GM23338 (cell line): ENCODE measurements around the gene KAT6B. TPM values are rescaled to one million over a fixed set of nuclear protein-coding genes. Genes with fewer than 3 reads are reported as not detected.

ENCODE experiments used
- ATAC-seq: fragments of 200-7000 bp; cut with Tn5 transposase; 3 replicates; pipeline ENCODE4 v1.9.1; 2020
- DNase-seq: peaks from one replicate; pipeline ENCODE4 v3.0.0-alpha.2; 2015; ENCODE audit warnings: low spot score
- H2AFZ ChIP-seq: fragments of 200-600 bp; sonication (generic); 2 replicates; pipeline ENCODE4 v1.8.0; 2016; ENCODE audit warnings: antibody characterized with exemption, mild to moderate bottlenecking, moderate library complexity
- H3F3A ChIP-seq: fragments of 200-600 bp; sonication (generic); replicated peaks from 2 replicates; pipeline ENCODE4 v1.8.0; 2017; ENCODE audit warnings: antibody characterized with exemption, mixed run types, low read depth
- H3K27ac ChIP-seq: fragments of 200-600 bp; sonication (generic); 2 replicates; pipeline ENCODE4 v1.6.1; 2016; ENCODE audit warnings: low read depth
- H3K27me3 ChIP-seq: fragments of 200-600 bp; sonication (generic); 2 replicates; pipeline ENCODE4 v1.8.0; 2016; ENCODE audit warnings: mild to moderate bottlenecking, mixed run types, moderate library complexity; ENCODE audit not compliant: insufficient read depth
- H3K36me3 ChIP-seq: fragments of 200-600 bp; sonication (generic); 2 replicates; pipeline ENCODE4 v1.8.0; 2016; ENCODE audit warnings: mild to moderate bottlenecking; ENCODE audit not compliant: insufficient read depth
- H3K4me1 ChIP-seq: fragments of 200-600 bp; sonication (generic); 2 replicates; pipeline ENCODE4 v1.8.0; 2016; ENCODE audit warnings: mild to moderate bottlenecking, moderate library complexity; ENCODE audit not compliant: insufficient read depth
- H3K4me2 ChIP-seq: fragments of 200-600 bp; sonication (generic); 2 replicates; pipeline ENCODE4 v1.7.1; 2017; ENCODE audit warnings: mixed run types
- H3K4me3 ChIP-seq: fragments of 200-600 bp; sonication (generic); 2 replicates; pipeline ENCODE4 v1.6.1; 2016; ENCODE audit warnings: mixed run types
- H3K79me2 ChIP-seq: fragments of 200-600 bp; sonication (generic); replicated peaks from 2 replicates; pipeline ENCODE4 v1.8.0; 2017; ENCODE audit warnings: mild to moderate bottlenecking; ENCODE audit not compliant: insufficient read depth
- H3K9me2 ChIP-seq: fragments of 200-600 bp; sonication (generic); 2 replicates; pipeline ENCODE4 v1.8.0; 2017; ENCODE audit not compliant: insufficient read depth
- H4K20me1 ChIP-seq: fragments of 200-600 bp; sonication (generic); replicated peaks from 2 replicates; pipeline ENCODE4 v1.8.0; 2017; ENCODE audit warnings: mild to moderate bottlenecking; ENCODE audit not compliant: insufficient read depth
- H3K27ac Mint-ChIP-seq: 2 replicates; pipeline ENCODE4 v1.8.0; 2020; ENCODE audit warnings: inconsistent platforms, mild to moderate bottlenecking, moderate library complexity, mixed read lengths
- H3K27me3 Mint-ChIP-seq: 3 replicates; pipeline ENCODE4 v1.8.0; 2022; ENCODE audit warnings: low read depth, mild to moderate bottlenecking, moderate library complexity, mixed read lengths, inconsistent platforms; ENCODE audit not compliant: insufficient read depth, poor library complexity
- H3K36me3 Mint-ChIP-seq: 3 replicates; pipeline ENCODE4 v1.8.0; 2021; ENCODE audit warnings: low read depth, mild to moderate bottlenecking, inconsistent platforms, moderate library complexity, mixed read lengths
- H3K4me1 Mint-ChIP-seq: 3 replicates; pipeline ENCODE4 v1.8.0; 2020; ENCODE audit warnings: mild to moderate bottlenecking, inconsistent platforms, mixed read lengths
- H3K4me3 Mint-ChIP-seq: 3 replicates; pipeline ENCODE4 v1.8.0; 2021; ENCODE audit warnings: moderate library complexity, mild to moderate bottlenecking, inconsistent platforms, mixed read lengths
- H3K9me3 Mint-ChIP-seq: 3 replicates; pipeline ENCODE4 v1.8.0; 2020; ENCODE audit warnings: moderate library complexity, mild to moderate bottlenecking, inconsistent platforms, mixed read lengths
- CREB1 ChIP-seq: fragments of 250-450 bp; sonication (Bioruptor Pico); IDR thresholded peaks from 2 replicates; pipeline ENCODE4 v1.5.0; 2020; ENCODE audit warnings: low read depth, mild to moderate bottlenecking, moderate library complexity
- CTCF ChIP-seq, 2 experiments: fragments of 200-600 bp in 1 of 2; sonication (generic) in 1 of 2; conservative IDR thresholded peaks; 2 replicates each; pipeline versions ENCODE4 v1.5.1 to v1.6.1; 2016 to 2017; ENCODE audit warnings: antibody characterized with exemption in 2 of 2, low read depth in 2 of 2, mild to moderate bottlenecking in 2 of 2, moderate library complexity in 1 of 2
- ETS1 ChIP-seq: IDR thresholded peaks from 2 replicates; pipeline ENCODE4 v1.6.1; 2016; ENCODE audit warnings: antibody characterized with exemption
- EZH2 ChIP-seq: fragments of 200-600 bp; sonication (generic); IDR thresholded peaks from one replicate; pipeline ENCODE4 v1.8.0; 2017; ENCODE audit warnings: antibody characterized with exemption, mild to moderate bottlenecking, low read depth; ENCODE audit not compliant: unreplicated experiment
- EZH2phosphoT487 ChIP-seq: fragments of 200-600 bp; sonication (generic); IDR thresholded peaks from one replicate; pipeline ENCODE4 v1.8.1; 2018; ENCODE audit warnings: antibody characterized with exemption; ENCODE audit not compliant: unreplicated experiment
- JUNB ChIP-seq: IDR thresholded peaks from one replicate; pipeline ENCODE4 v1.6.1; 2016; ENCODE audit warnings: antibody characterized with exemption; ENCODE audit not compliant: unreplicated experiment
- NANOG ChIP-seq: IDR thresholded peaks from 2 replicates; pipeline ENCODE4 v1.6.1; 2016; ENCODE audit warnings: antibody characterized with exemption, borderline replicate concordance
- POLR2AphosphoS5 ChIP-seq: IDR thresholded peaks from 2 replicates; pipeline ENCODE4 v1.6.1; 2016; ENCODE audit warnings: antibody characterized with exemption, low read depth
- REST ChIP-seq: IDR thresholded peaks from one replicate; pipeline ENCODE4 v1.6.1; 2018; ENCODE audit warnings: antibody characterized with exemption; ENCODE audit not compliant: unreplicated experiment
- STAT1 ChIP-seq: IDR thresholded peaks from one replicate; pipeline ENCODE4 v1.6.1; 2016; ENCODE audit warnings: antibody characterized with exemption; ENCODE audit not compliant: unreplicated experiment
- ZNF114 ChIP-seq: fragments of 250-450 bp; sonication (Bioruptor Pico); IDR thresholded peaks from 2 replicates; pipeline ENCODE4 v1.5.0; 2020; ENCODE audit warnings: mild to moderate bottlenecking, moderate library complexity
- ZNF331 ChIP-seq: fragments of 250-450 bp; sonication (Bioruptor Pico); IDR thresholded peaks from 2 replicates; pipeline ENCODE4 v1.5.0; 2020; ENCODE audit warnings: low read depth, mild to moderate bottlenecking, moderate library complexity
- ZNF462 ChIP-seq: fragments of 250-450 bp; sonication (Bioruptor Pico); IDR thresholded peaks from 2 replicates; pipeline ENCODE4 v1.5.0; 2020; ENCODE audit warnings: mild to moderate bottlenecking, moderate library complexity
- polyA plus RNA-seq: library from polyadenylated mRNA; unstranded; fragments of >200 nt; fragmentation: Nextera tagmentation; extraction: Ambion mirVana; gene quantifications from 2 replicates; pipeline ENCODE4 v1.2.1, GENCODE V29; 2016
- total RNA-seq: library from RNA; depleted of rRNA; stranded (reverse); fragments of >200 nt; shearing (Covaris generic); gene quantifications from 2 replicates; pipeline ENCODE4 v1.2.3, GENCODE V29; 2014

KAT6B gene
- total and polyA plus RNA-seq, 2 experiments from 2014 or later: 21.3 to 31.4 TPM

- no peak overlapping the region for H3K27ac Mint-ChIP-seq
Measured at GRCh38 chr10:74925291-74925690, 98.9 kb downstream of the KAT6B start.

More at GRCh38 chr10:74925291-74925690, 98.9 kb downstream of the KAT6B start:
- no peaks in the 10 kb centered on the region for H3K36me3 ChIP-seq
- no peak overlapping the region for H3K4me3 ChIP-seq
- TF ChIP-seq NANOG (no peak), EZH2 (no peak), REST (no peak), ZNF331 (CRISPR knock-in tag) (no peak), STAT1 (no peak), JUNB (no peak), ZNF114 (CRISPR knock-in tag) (no peak), CTCF (conservative IDR thresholded peaks at IDR 0.05; ENCODE audit: low read depth in 2 of 2) (no peak), EZH2phosphoT487 (no peak), ZNF462 (CRISPR knock-in tag) (no peak), CREB1 (no peak), ETS1 (no peak), POLR2AphosphoS5 (no peak)
- no peak overlapping the region for H3K4me2 ChIP-seq
- DNase-seq: no peak
- H2AFZ ChIP-seq: no peak overlapping the region
- peaks cover 72% of the 10 kb centered on the region for H3K79me2 ChIP-seq
- Mint-ChIP-seq H3K27me3 (no peaks in the 10 kb centered on the region), H3K36me3 (peaks cover 2% of the 10 kb centered on the region; the same call in 1 of the 3 replicates), H3K4me1 (peaks cover 39% of the 10 kb centered on the region), H3K4me3 (no peak overlapping the region), H3K9me3 (peaks cover 2% of the 10 kb centered on the region; the same call in 2 of the 3 replicates)
- H3K27ac ChIP-seq: no peak overlapping the region
- H3K4me1 ChIP-seq: peaks cover 29% of the 10 kb centered on the region
- no peaks in the 10 kb centered on the region for H3K27me3 ChIP-seq
- ATAC-seq: no peak
- H3K9me2 ChIP-seq: no peaks in the 10 kb centered on the region
- H4K20me1 ChIP-seq: 0 out of 2 replicates have a peak, but pooled peaks cover 4% of the 10 kb centered on the region
- no peaks in the 10 kb centered on the region for H3F3A ChIP-seq
